GM23338 (cell line): ENCODE results near the gene RPLP2. TPM values are rescaled to one million over a fixed set of nuclear protein-coding genes. Genes with fewer than 3 reads are reported as not detected.

ENCODE experiments used
- ATAC-seq: fragments of 200-7000 bp; cut with Tn5 transposase; 3 replicates; pipeline ENCODE4 v1.9.1; 2020
- DNase-seq: peaks from one replicate; pipeline ENCODE4 v3.0.0-alpha.2; 2015; ENCODE audit warnings: low spot score
- H2AFZ ChIP-seq: fragments of 200-600 bp; sonication (generic); 2 replicates; pipeline ENCODE4 v1.8.0; 2016; ENCODE audit warnings: antibody characterized with exemption, mild to moderate bottlenecking, moderate library complexity
- H3F3A ChIP-seq: fragments of 200-600 bp; sonication (generic); replicated peaks from 2 replicates; pipeline ENCODE4 v1.8.0; 2017; ENCODE audit warnings: antibody characterized with exemption, mixed run types, low read depth
- H3K27ac ChIP-seq: fragments of 200-600 bp; sonication (generic); 2 replicates; pipeline ENCODE4 v1.6.1; 2016; ENCODE audit warnings: low read depth
- H3K27me3 ChIP-seq: fragments of 200-600 bp; sonication (generic); 2 replicates; pipeline ENCODE4 v1.8.0; 2016; ENCODE audit warnings: mild to moderate bottlenecking, mixed run types, moderate library complexity; ENCODE audit not compliant: insufficient read depth
- H3K36me3 ChIP-seq: fragments of 200-600 bp; sonication (generic); 2 replicates; pipeline ENCODE4 v1.8.0; 2016; ENCODE audit warnings: mild to moderate bottlenecking; ENCODE audit not compliant: insufficient read depth
- H3K4me1 ChIP-seq: fragments of 200-600 bp; sonication (generic); 2 replicates; pipeline ENCODE4 v1.8.0; 2016; ENCODE audit warnings: mild to moderate bottlenecking, moderate library complexity; ENCODE audit not compliant: insufficient read depth
- H3K4me2 ChIP-seq: fragments of 200-600 bp; sonication (generic); 2 replicates; pipeline ENCODE4 v1.7.1; 2017; ENCODE audit warnings: mixed run types
- H3K4me3 ChIP-seq: fragments of 200-600 bp; sonication (generic); 2 replicates; pipeline ENCODE4 v1.6.1; 2016; ENCODE audit warnings: mixed run types
- H3K79me2 ChIP-seq: fragments of 200-600 bp; sonication (generic); replicated peaks from 2 replicates; pipeline ENCODE4 v1.8.0; 2017; ENCODE audit warnings: mild to moderate bottlenecking; ENCODE audit not compliant: insufficient read depth
- H3K9me2 ChIP-seq: fragments of 200-600 bp; sonication (generic); 2 replicates; pipeline ENCODE4 v1.8.0; 2017; ENCODE audit not compliant: insufficient read depth
- H4K20me1 ChIP-seq: fragments of 200-600 bp; sonication (generic); replicated peaks from 2 replicates; pipeline ENCODE4 v1.8.0; 2017; ENCODE audit warnings: mild to moderate bottlenecking; ENCODE audit not compliant: insufficient read depth
- H3K27ac Mint-ChIP-seq: 2 replicates; pipeline ENCODE4 v1.8.0; 2020; ENCODE audit warnings: inconsistent platforms, mild to moderate bottlenecking, moderate library complexity, mixed read lengths
- H3K27me3 Mint-ChIP-seq: 3 replicates; pipeline ENCODE4 v1.8.0; 2022; ENCODE audit warnings: low read depth, mild to moderate bottlenecking, moderate library complexity, mixed read lengths, inconsistent platforms; ENCODE audit not compliant: insufficient read depth, poor library complexity
- H3K36me3 Mint-ChIP-seq: 3 replicates; pipeline ENCODE4 v1.8.0; 2021; ENCODE audit warnings: low read depth, mild to moderate bottlenecking, inconsistent platforms, moderate library complexity, mixed read lengths
- H3K4me1 Mint-ChIP-seq: 3 replicates; pipeline ENCODE4 v1.8.0; 2020; ENCODE audit warnings: mild to moderate bottlenecking, inconsistent platforms, mixed read lengths
- H3K4me3 Mint-ChIP-seq: 3 replicates; pipeline ENCODE4 v1.8.0; 2021; ENCODE audit warnings: moderate library complexity, mild to moderate bottlenecking, inconsistent platforms, mixed read lengths
- H3K9me3 Mint-ChIP-seq: 3 replicates; pipeline ENCODE4 v1.8.0; 2020; ENCODE audit warnings: moderate library complexity, mild to moderate bottlenecking, inconsistent platforms, mixed read lengths
- CREB1 ChIP-seq: fragments of 250-450 bp; sonication (Bioruptor Pico); IDR thresholded peaks from 2 replicates; pipeline ENCODE4 v1.5.0; 2020; ENCODE audit warnings: low read depth, mild to moderate bottlenecking, moderate library complexity
- CTCF ChIP-seq, 2 experiments: fragments of 200-600 bp in 1 of 2; sonication (generic) in 1 of 2; conservative IDR thresholded peaks; 2 replicates each; pipeline versions ENCODE4 v1.5.1 to v1.6.1; 2016 to 2017; ENCODE audit warnings: antibody characterized with exemption in 2 of 2, low read depth in 2 of 2, mild to moderate bottlenecking in 2 of 2, moderate library complexity in 1 of 2
- ETS1 ChIP-seq: IDR thresholded peaks from 2 replicates; pipeline ENCODE4 v1.6.1; 2016; ENCODE audit warnings: antibody characterized with exemption
- EZH2 ChIP-seq: fragments of 200-600 bp; sonication (generic); IDR thresholded peaks from one replicate; pipeline ENCODE4 v1.8.0; 2017; ENCODE audit warnings: antibody characterized with exemption, mild to moderate bottlenecking, low read depth; ENCODE audit not compliant: unreplicated experiment
- EZH2phosphoT487 ChIP-seq: fragments of 200-600 bp; sonication (generic); IDR thresholded peaks from one replicate; pipeline ENCODE4 v1.8.1; 2018; ENCODE audit warnings: antibody characterized with exemption; ENCODE audit not compliant: unreplicated experiment
- JUNB ChIP-seq: IDR thresholded peaks from one replicate; pipeline ENCODE4 v1.6.1; 2016; ENCODE audit warnings: antibody characterized with exemption; ENCODE audit not compliant: unreplicated experiment
- NANOG ChIP-seq: IDR thresholded peaks from 2 replicates; pipeline ENCODE4 v1.6.1; 2016; ENCODE audit warnings: antibody characterized with exemption, borderline replicate concordance
- POLR2AphosphoS5 ChIP-seq: IDR thresholded peaks from 2 replicates; pipeline ENCODE4 v1.6.1; 2016; ENCODE audit warnings: antibody characterized with exemption, low read depth
- REST ChIP-seq: IDR thresholded peaks from one replicate; pipeline ENCODE4 v1.6.1; 2018; ENCODE audit warnings: antibody characterized with exemption; ENCODE audit not compliant: unreplicated experiment
- STAT1 ChIP-seq: IDR thresholded peaks from one replicate; pipeline ENCODE4 v1.6.1; 2016; ENCODE audit warnings: antibody characterized with exemption; ENCODE audit not compliant: unreplicated experiment
- ZNF114 ChIP-seq: fragments of 250-450 bp; sonication (Bioruptor Pico); IDR thresholded peaks from 2 replicates; pipeline ENCODE4 v1.5.0; 2020; ENCODE audit warnings: mild to moderate bottlenecking, moderate library complexity
- ZNF331 ChIP-seq: fragments of 250-450 bp; sonication (Bioruptor Pico); IDR thresholded peaks from 2 replicates; pipeline ENCODE4 v1.5.0; 2020; ENCODE audit warnings: low read depth, mild to moderate bottlenecking, moderate library complexity
- ZNF462 ChIP-seq: fragments of 250-450 bp; sonication (Bioruptor Pico); IDR thresholded peaks from 2 replicates; pipeline ENCODE4 v1.5.0; 2020; ENCODE audit warnings: mild to moderate bottlenecking, moderate library complexity
- polyA plus RNA-seq: library from polyadenylated mRNA; unstranded; fragments of >200 nt; fragmentation: Nextera tagmentation; extraction: Ambion mirVana; gene quantifications from 2 replicates; pipeline ENCODE4 v1.2.1, GENCODE V29; 2016
- total RNA-seq: library from RNA; depleted of rRNA; stranded (reverse); fragments of >200 nt; shearing (Covaris generic); gene quantifications from 2 replicates; pipeline ENCODE4 v1.2.3, GENCODE V29; 2014

RPLP2 gene
- total and polyA plus RNA-seq, 2 experiments from 2014 or later, result 518 to 1,782 TPM

- Histone ChIP-seq H3K4me3 (no peak overlapping the region), H3K4me2 (no peak overlapping the region), H3K36me3 (peaks cover 3% of the 10 kb centered on the region; the same call in 1 of the 2 replicates), H3K4me1 (peaks cover 11% of the 10 kb centered on the region; the same call in 1 of the 2 replicates), H4K20me1 (peaks cover 24% of the 10 kb centered on the region), H3F3A (peaks cover 4% of the 10 kb centered on the region; the same call in 1 of the 2 replicates), H3K9me2 (no peaks in the 10 kb centered on the region), H3K27ac (no peak overlapping the region; the same call in 1 of the 2 replicates), H2AFZ (no peak overlapping the region), H3K79me2 (peaks cover 43% of the 10 kb centered on the region), H3K27me3 (no peaks in the 10 kb centered on the region)
- Mint-ChIP-seq H3K4me3 (no peak overlapping the region), H3K36me3 (peaks cover 28% of the 10 kb centered on the region), H3K9me3 (no peaks in the 10 kb centered on the region), H3K4me1 (peaks cover 10% of the 10 kb centered on the region), H3K27me3 (peaks cover 14% of the 10 kb centered on the region), H3K27ac (no peak overlapping the region)
- DNase-seq (no peak), ATAC-seq (no peak)
- TF ChIP-seq ZNF114 (CRISPR knock-in tag), result no peak
- no peak for TF ChIP-seq POLR2AphosphoS5
- TF ChIP-seq JUNB, result no peak
- TF ChIP-seq CTCF (conservative IDR thresholded peaks at IDR 0.05; ENCODE audit: low read depth in 2 of 2), result no peak
- TF ChIP-seq NANOG, result no peak
- no peak for TF ChIP-seq REST
- TF ChIP-seq ZNF331 (CRISPR knock-in tag), result no peak
- no peak for TF ChIP-seq CREB1 (CRISPR knock-in tag)
- no peak for TF ChIP-seq STAT1
- no peak for TF ChIP-seq EZH2phosphoT487
- TF ChIP-seq EZH2, result no peak
- no peak for TF ChIP-seq ETS1
- no peak for TF ChIP-seq ZNF462 (CRISPR knock-in tag)
Measured at GRCh38 chr11:773830-774229, 35.9 kb upstream of the RPLP2 start.
